GM12878 (cell line): Measurements from ENCODE around the gene TMEM88. TPM values are rescaled to one million over a fixed set of nuclear protein-coding genes. Genes with fewer than 3 reads are reported as not detected.

Source experiments
- ATAC-seq: fragments of 200-7000 bp; cut with Tn5 transposase; 3 replicates; pipeline ENCODE4 v1.9.1; 2020; ENCODE audit warnings: mild to moderate bottlenecking, moderate library complexity
- BruUV-seq: library from RNA; stranded (reverse); fragments of 400-500 nt; replicated peaks from 2 replicates; lab custom pipeline; 2021; lab: Mats Ljungman, UMichigan
- CTCF ChIA-PET: fragments of 300-600 bp; sonication (Branson Sonifier 250); formaldehyde crosslinking; extraction: SDS; loops from one replicate; lab custom pipeline; 2021; ENCODE audit warnings: inconsistent platforms; lab: Yijun Ruan, JAX
- POLR2A ChIA-PET: fragments of 350-600 bp; formaldehyde crosslinking; extraction: SDS; loops from one replicate; lab custom pipeline; 2021; ENCODE audit warnings: inconsistent platforms; lab: Charles Lee
- RAD21 ChIA-PET: fragments of 300-600 bp; sonication (Branson Sonifier 250); formaldehyde crosslinking; loops from one replicate; lab custom pipeline; 2023; ENCODE audit warnings: antibody characterized with exemption; ENCODE audit not compliant: unreplicated experiment; lab: Charles Lee
- SMC1A ChIA-PET: fragments of 300-600 bp; sonication (Branson Sonifier 250); formaldehyde crosslinking; loops from one replicate; lab custom pipeline; 2023; ENCODE audit not compliant: unreplicated experiment, uncharacterized antibody; lab: Charles Lee
- DNase-seq: peaks from one replicate; pipeline ENCODE4 v3.0.0-alpha.2; 2011; ENCODE audit warnings: low read depth, low spot score
- FAIRE-seq: peaks from 3 replicates; lab custom pipeline; 2011; peaks lifted over from hg19 to GRCh38; lab: Jason Lieb, UNC
- H2AFZ ChIP-seq: 2 replicates; pipeline ENCODE4 v1.6.0; 2011; ENCODE audit warnings: low read depth, low read length, control low read depth; ENCODE audit not compliant: control insufficient read depth
- H3K27ac ChIP-seq: 2 replicates; pipeline ENCODE4 v1.5.1; 2011; ENCODE audit warnings: control low read depth; ENCODE audit not compliant: control insufficient read depth, insufficient read depth
- H3K27me3 ChIP-seq, 2 experiments: replicated peaks in 1 of 2; 2 replicates each; pipeline versions ENCODE4 v1.6.0 to v1.6.1; 2011; ENCODE audit warnings: low read length in 1 of 2; ENCODE audit not compliant: control insufficient read depth in 2 of 2, insufficient read depth in 2 of 2
- H3K36me3 ChIP-seq, 2 experiments: 2 replicates each; pipeline ENCODE4 v1.5.1; 2011; ENCODE audit warnings: low read length in 1 of 2; ENCODE audit not compliant: control insufficient read depth in 2 of 2, insufficient read depth in 2 of 2
- H3K4me1 ChIP-seq: 2 replicates; pipeline ENCODE4 v1.6.1; 2011; ENCODE audit warnings: mild to moderate bottlenecking, low read length, moderate library complexity, mixed read lengths; ENCODE audit not compliant: control insufficient read depth, insufficient read depth
- H3K4me2 ChIP-seq: 2 replicates; pipeline ENCODE4 v1.6.0; 2011; ENCODE audit warnings: control low read depth; ENCODE audit not compliant: control insufficient read depth, insufficient read depth
- H3K4me3 ChIP-seq: fragments of 200-600 bp; sonication (generic); 2 replicates; pipeline ENCODE4 v1.5.1; 2016
- H3K79me2 ChIP-seq: 2 replicates; pipeline ENCODE4 v1.6.0; 2011; ENCODE audit warnings: low read length; ENCODE audit not compliant: control insufficient read depth, insufficient read depth
- H3K9ac ChIP-seq: 2 replicates; pipeline ENCODE4 v1.8.0; 2011; ENCODE audit warnings: low read length, control low read depth, mixed read lengths; ENCODE audit not compliant: control insufficient read depth, insufficient read depth
- H3K9me3 ChIP-seq: replicated peaks from 3 replicates; pipeline ENCODE4 v1.5.1; 2011; ENCODE audit warnings: mild to moderate bottlenecking, low read length; ENCODE audit not compliant: control insufficient read depth, insufficient read depth
- H4K20me1 ChIP-seq: 2 replicates; pipeline ENCODE4 v1.6.0; 2011; ENCODE audit not compliant: control insufficient read depth, insufficient read depth
- ELK1 ChIP-seq: IDR thresholded peaks from 2 replicates; pipeline ENCODE4 v1.6.1; 2012; ENCODE audit warnings: low read depth, low read length, improper control_type of control experiment
- PKNOX1 ChIP-seq: fragments of 450-650 bp; IDR thresholded peaks from 2 replicates; pipeline ENCODE4 v1.6.1; 2016; ENCODE audit warnings: mild to moderate bottlenecking
- RFX5 ChIP-seq: IDR thresholded peaks from 2 replicates; pipeline ENCODE4 v1.6.1; 2011; ENCODE audit warnings: low read depth, low read length, improper control_type of control experiment
- WGBS: methylation state at CpG from one replicate; pipeline ENCODE4 v1.1.6; 2016; ENCODE audit warnings: low lambda C conversion rate; ENCODE audit not compliant: insufficient replicate concordance, insufficient coverage; ENCODE audit errors: missing lambda C conversion rate; 5-methylcytosine and 5-hydroxymethylcytosine counted together
- in situ Hi-C: fragments of 300-500 bp; cut with MboI; formaldehyde crosslinking; loops from 9 replicates; pipeline ENCODE4 v1.14.3; 2018; ENCODE audit warnings: mixed read lengths
- intact Hi-C: fragments of 100-400 bp; cut with micrococcal nuclease; formaldehyde crosslinking; loops from one replicate; pipeline ENCODE4 v1.14.2; 2022; ENCODE audit not compliant: unreplicated experiment
- polyA plus RNA-seq, 11 experiments: library from polyadenylated mRNA; depleted of rRNA in 4 of 11; unstranded in 6 of 11; stranded (reverse) in 5 of 11; fragments of >200 nt; fragmentation: Nextera tagmentation in 4 of 11; fragmentation: Illumina TruSeq in 1 of 11; extraction: Ambion mirVana in 4 of 11; extraction: Trizol in 1 of 11; gene quantifications; 1 replicate in 1 of 11; 2 replicates in 10 of 11; pipeline versions ENCODE4 v1.2.1 to v1.2.3, GENCODE V29; 2011 to 2016; ENCODE audit warnings: inconsistent platforms in 2 of 11, missing spikeins in 2 of 11, low read depth in 1 of 11
- total RNA-seq, 4 experiments: library from RNA; depleted of rRNA in 3 of 4; stranded (reverse); fragments of >200 nt in 3 of 4; fragmentation: Illumina TruSeq in 1 of 4; extraction: Trizol in 1 of 4; gene quantifications; 2 replicates each; pipeline versions ENCODE4 v1.2.1 to v1.2.3, GENCODE V29; 2013 to 2021

The TMEM88 gene
- total and polyA plus RNA-seq, 10 of the 15 experiments (the other 5 are each of a cell fraction or from before 2014, with no cell fraction given) = 0.21 to 2.2 (median 0.62) TPM; not detected in 5

DNA sequence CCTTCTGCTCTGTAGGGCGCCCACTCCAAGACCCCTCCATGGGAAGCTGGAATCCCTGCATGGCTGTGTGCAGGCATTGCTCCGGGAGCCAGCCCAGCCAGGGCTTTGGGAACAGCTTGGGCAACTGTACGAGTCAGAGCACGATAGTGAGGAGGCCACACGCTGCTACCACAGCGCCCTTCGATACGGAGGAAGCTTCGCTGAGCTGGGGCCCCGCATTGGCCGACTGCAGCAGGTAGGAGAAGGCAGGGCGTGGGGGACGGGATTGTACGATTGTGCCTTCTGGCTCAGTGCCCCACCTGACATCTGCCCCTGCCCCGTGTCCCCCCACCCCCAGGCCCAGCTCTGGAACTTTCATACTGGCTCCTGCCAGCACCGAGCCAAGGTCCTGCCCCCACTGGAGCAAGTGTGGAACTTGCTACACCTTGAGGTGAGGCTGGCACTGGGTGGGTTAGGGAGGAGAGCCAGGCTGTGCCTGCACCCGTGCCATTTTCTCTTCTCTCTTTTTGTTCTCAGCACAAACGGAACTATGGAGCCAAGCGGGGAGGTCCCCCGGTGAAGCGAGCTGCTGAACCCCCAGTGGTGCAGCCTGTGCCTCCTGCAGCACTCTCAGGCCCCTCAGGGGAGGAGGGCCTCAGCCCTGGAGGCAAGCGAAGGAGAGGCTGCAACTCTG, 8.7 kb upstream of the TMEM88 start:
- no peak for TF ChIP-seq PKNOX1
- no peak for TF ChIP-seq RFX5
- TF ChIP-seq ELK1 = no peak
- Histone ChIP-seq H3K4me1 (peaks cover 19% of the 10 kb centered on the region), H3K9me3 (no peaks in the 10 kb centered on the region), H4K20me1 (no peaks in the 10 kb centered on the region; the same call in 1 of the 2 replicates), H3K27me3 (no peaks in the 10 kb centered on the region), H3K4me3 (no peak overlapping the region), H2AFZ (no peak overlapping the region), H3K4me2 (no peak overlapping the region), H3K27ac (no peak overlapping the region), H3K79me2 (peaks cover 31% of the 10 kb centered on the region), H3K36me3 (peaks cover 0 to 22% of the 10 kb centered on the region in 2 experiments; a peak in 3 of 4 replicates), H3K9ac (no peak overlapping the region)
- no peak for FAIRE-seq
- in situ Hi-C loops = no loop called here
- no peak for DNase-seq
- ChIA-PET RAD21 (no interaction called here), POLR2A (no interaction called here), SMC1A (interaction anchor here (1.8 kb wide), 1 partner anchor 11 kb away, joined by 22 read pairs; the partner anchor contains the start of gene KDM6B), CTCF (interaction anchor here (3.1 to 5.7 kb wide), 2 partner anchors 12 to 20 kb away, joined by 16 to 57 read pairs; partner anchors contain the start of gene KDM6B)
- BruUV-seq = no TSS peak
- intact Hi-C loops = no loop called here
- WGBS = 83% methylated on average over 21 of the region's 22 CpGs
- ATAC-seq = no peak
